ENCODE data around the gene THY1.

THY1 gene

DNA sequence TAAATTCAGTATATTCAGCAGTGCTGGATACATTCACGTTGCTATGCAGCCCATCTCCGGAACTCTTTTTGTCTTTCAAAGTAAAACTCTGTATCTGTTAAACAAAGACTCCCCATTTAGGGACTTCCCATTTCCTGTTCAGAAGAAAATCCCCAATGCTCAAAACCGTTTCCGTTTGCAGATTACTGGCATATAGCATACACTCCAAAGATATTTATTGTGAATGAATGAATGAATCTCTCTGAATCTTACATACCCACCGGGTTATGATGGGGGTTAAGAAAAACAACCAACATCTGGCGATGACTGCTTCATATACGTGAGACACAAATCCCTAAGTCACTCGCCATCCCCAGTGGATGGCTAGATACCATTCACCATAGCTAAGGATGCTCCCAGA lies 1.6 kb downstream of the THY1 start:
- TF ChIP-seq CTCF (conservative IDR thresholded peaks at IDR 0.05): no peak
- no peak for TF ChIP-seq ZFX (IDR thresholded peaks at IDR 0.05)
- H3K27ac ChIP-seq: no peak overlapping the region

DNA sequence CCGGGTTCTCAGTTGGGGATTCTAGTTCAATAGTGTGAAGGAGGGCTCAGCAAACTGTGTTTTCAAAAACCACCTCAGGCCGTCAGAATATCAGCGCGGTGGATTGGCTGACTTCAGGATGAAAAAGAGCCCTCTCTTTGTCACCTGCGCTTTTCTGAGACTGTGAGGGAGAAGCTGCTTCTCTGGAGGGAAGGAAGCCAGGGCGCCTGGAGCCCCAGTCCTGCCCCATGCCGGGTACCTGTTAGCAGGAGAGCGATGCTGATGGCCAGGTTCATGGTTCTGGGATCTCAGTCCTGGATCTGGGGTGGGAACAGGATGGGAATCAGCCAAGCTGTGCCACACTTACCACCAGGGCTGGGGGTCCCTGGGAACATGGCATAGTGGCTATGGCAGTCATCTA lies 2.3 kb downstream of the THY1 start:
- TF ChIP-seq ZFX (IDR thresholded peaks at IDR 0.05) (no peak), CTCF (conservative IDR thresholded peaks at IDR 0.05) (no peak)
- H3K27ac ChIP-seq: no peak overlapping the region

- no peak overlapping the region for H3K27ac ChIP-seq
- no peak for TF ChIP-seq ZFX (IDR thresholded peaks at IDR 0.05)
- no peak for TF ChIP-seq CTCF (conservative IDR thresholded peaks at IDR 0.05)
Measured at GRCh38 chr11:119419834-119420492, 3.0 kb downstream of the THY1 start.

- no peak overlapping the region for H3K27ac ChIP-seq
- TF ChIP-seq CTCF (conservative IDR thresholded peaks at IDR 0.05) (no peak), ZFX (IDR thresholded peaks at IDR 0.05) (no peak)
Measured at GRCh38 chr11:119419246-119419645, 3.7 kb downstream of the THY1 start.

- no peak overlapping the region for H3K27ac ChIP-seq
Measured at GRCh38 chr11:119418759-119419158, 4.2 kb downstream of the THY1 start.

GRCh38 chr11:119417726-119418540 lies 5.0 kb downstream of the THY1 start:
- TF ChIP-seq CTCF (conservative IDR thresholded peaks at IDR 0.05) (no peak), ZFX (IDR thresholded peaks at IDR 0.05) (no peak)
- no peak overlapping the region for H3K27ac ChIP-seq

More at GRCh38 chr11:119418759-119419158, 4.2 kb downstream of the THY1 start:
- TF ChIP-seq CTCF (conservative IDR thresholded peaks at IDR 0.05): no peak

All from C4-2B (cell line).